Lung (tissue), 12 donors: ENCODE results near the gene ZC3H10. TPM values are rescaled to one million over a fixed set of nuclear protein-coding genes. Genes with fewer than 3 reads are reported as not detected.

Source experiments
- ATAC-seq: fragments of 200-7000 bp; cut with Tn5 transposase; one replicate; pipeline ENCODE4 v1.9.1; 2020; ENCODE audit warnings: moderate number of reproducible peaks; ENCODE audit not compliant: insufficient read depth, low FRiP score
- DNase-seq, 3 donors: peaks; one replicate each; pipeline ENCODE4 v3.0.0-alpha.2; 2013 to 2017
- H3K27ac ChIP-seq, 2 donors: one replicate each; pipeline ENCODE4 v1.5.1; 2013; ENCODE audit warnings: mild to moderate bottlenecking in 2 of 2, moderate library complexity in 2 of 2, control low read depth in 1 of 2, inconsistent platforms in 1 of 2, low read depth in 1 of 2, low read length in 1 of 2
- H3K27me3 ChIP-seq, 3 donors: one replicate each; pipeline ENCODE4 v1.5.1; 2013; ENCODE audit warnings: low read length in 2 of 3; ENCODE audit not compliant: control insufficient read depth in 3 of 3, insufficient read depth in 3 of 3
- H3K36me3 ChIP-seq, 4 donors: one replicate each; pipeline ENCODE4 v1.5.1; 2013; ENCODE audit warnings: low read length in 4 of 4, mild to moderate bottlenecking in 1 of 4, moderate library complexity in 1 of 4; ENCODE audit not compliant: control insufficient read depth in 4 of 4, insufficient read depth in 4 of 4
- H3K4me1 ChIP-seq, 5 donors: one replicate each; pipeline ENCODE4 v1.5.1; 2013; ENCODE audit warnings: low read length in 5 of 5, mild to moderate bottlenecking in 2 of 5, moderate library complexity in 1 of 5; ENCODE audit not compliant: control insufficient read depth in 5 of 5, insufficient read depth in 5 of 5
- H3K4me3 ChIP-seq: one replicate; pipeline ENCODE4 v1.5.1; 2013; ENCODE audit warnings: mild to moderate bottlenecking, control low read depth, moderate library complexity
- H3K9ac ChIP-seq, 2 donors: one replicate each; pipeline ENCODE4 v1.5.1; 2013; ENCODE audit warnings: low read length in 2 of 2, control low read depth in 1 of 2; ENCODE audit not compliant: insufficient read depth in 1 of 2
- H3K9me3 ChIP-seq, 4 donors: one replicate each; pipeline ENCODE4 v1.5.1; 2013; ENCODE audit warnings: low read length in 3 of 4, mild to moderate bottlenecking in 1 of 4, moderate library complexity in 1 of 4; ENCODE audit not compliant: control insufficient read depth in 4 of 4, insufficient read depth in 3 of 4
- CTCF ChIP-seq: IDR thresholded peaks from 2 replicates; pipeline ENCODE4 v1.5.1; 2012; ENCODE audit warnings: mild to moderate bottlenecking; ENCODE audit errors: control extremely low read depth, extremely low read depth
- WGBS, 2 donors: extraction: QIAGEN DNeasy Blood & Tissue Kit; methylation state at CpG; one replicate each; pipeline ENCODE4 v1.1.7; 2013; 5-methylcytosine and 5-hydroxymethylcytosine counted together
- polyA plus RNA-seq, 2 donors: library from polyadenylated mRNA; stranded (reverse); fragments of 200-250 nt; gene quantifications; one replicate each; pipeline ENCODE4 v1.2.1, GENCODE V29; 2013
- total RNA-seq, 2 donors: library from RNA; depleted of rRNA in 1 of 2; stranded (reverse); fragments of >200 nt in 1 of 2; gene quantifications; one replicate each; pipeline ENCODE4 v1.2.1, GENCODE V29; 2014 to 2021
- donor health status: control.
- donor health status: control.
- donor health status: Bipolar disorder and iron deficiency.
- donor health status: healthy.
- donor health status: DM: yes; HTN: yes; CAD: no.

ZC3H10 gene
- total and polyA plus RNA-seq, 4 donors, result 2.5 to 7.9 (median 3.3) TPM

DNA sequence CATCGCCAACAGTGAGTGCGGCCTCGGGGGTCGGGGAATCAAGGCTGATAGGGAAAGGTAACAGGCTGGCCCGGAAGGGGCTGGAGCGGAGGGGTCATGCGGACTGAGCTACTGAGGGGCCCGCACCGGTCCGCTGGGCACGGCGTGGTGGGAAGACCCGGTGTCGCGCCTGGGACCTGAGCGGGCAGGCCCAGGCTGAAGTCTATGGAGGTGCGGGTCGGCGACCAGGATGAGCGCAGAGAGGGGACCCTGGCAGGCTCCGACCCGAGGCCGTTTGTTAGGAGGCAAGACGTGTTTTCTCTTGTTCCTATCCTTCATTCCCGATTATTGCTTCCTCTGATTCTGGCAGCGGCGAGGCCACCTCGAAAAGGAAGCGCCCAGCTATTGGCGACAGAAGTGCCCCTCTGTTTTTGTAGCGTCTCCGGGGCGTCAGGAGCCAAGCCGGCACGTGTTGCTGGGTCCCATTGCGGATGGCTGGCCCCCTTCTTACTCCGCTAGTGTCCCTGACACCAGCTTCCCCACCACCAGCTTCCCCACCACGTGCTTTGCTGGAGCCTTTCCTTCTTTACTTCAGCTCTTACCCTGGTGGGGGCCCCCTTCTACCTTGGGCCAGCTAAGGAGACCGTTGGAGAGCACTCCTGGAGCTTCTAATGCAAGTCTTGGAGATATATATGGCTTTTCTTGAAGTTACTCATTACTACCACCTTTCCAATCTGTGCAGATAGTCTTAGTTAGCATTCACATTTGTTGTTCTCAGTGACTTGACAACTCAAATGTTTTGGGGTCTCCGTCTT is 13.1 kb upstream of the ZC3H10 start:
- peak overlapping the region; percentile 72 for H3K4me3 ChIP-seq
- H3K27me3 ChIP-seq, result no peaks in the 10 kb centered on the region
- WGBS, 2 donors, result 1 to 2% methylated on average over 40 of the region's 40 CpGs
- peak; percentile 4 for ATAC-seq
- no peaks in the 10 kb centered on the region for H3K9me3 ChIP-seq
- H3K36me3 ChIP-seq, result peaks cover 10 to 32% (median 17%) of the 10 kb centered on the region in 4 donors
- no peak for TF ChIP-seq CTCF
- H3K4me1 ChIP-seq, result peaks cover 0 to 18% (median 3%) of the 10 kb centered on the region in 5 donors
- no peak for DNase-seq
- peak overlapping the region; percentile 78 to 90 for H3K27ac ChIP-seq
- H3K9ac ChIP-seq, result peak overlapping the region; percentile 80 to 89

- Histone ChIP-seq H3K27ac (peak overlapping the region in 1 of 2 donors; percentile 90), H3K9me3 (peaks cover 0 to under 1% (median 0%) of the 10 kb centered on the region in 4 donors), H3K4me1 (peaks cover 0 to 18% (median 3%) of the 10 kb centered on the region in 5 donors), H3K4me3 (peak overlapping the region; percentile 72), H3K36me3 (peaks cover 13 to 36% (median 21%) of the 10 kb centered on the region in 4 donors), H3K27me3 (no peaks in the 10 kb centered on the region), H3K9ac (peak overlapping the region; percentile 80 to 89)
- ATAC-seq (no peak), DNase-seq (no peak)
- 27 to 35% methylated on average over 2 of the region's 2 CpGs for WGBS, 2 donors
- TF ChIP-seq CTCF, result no peak
These were observed 12.5 kb upstream of the ZC3H10 start for GRCh38 chr12:56105609-56105902.

DNA sequence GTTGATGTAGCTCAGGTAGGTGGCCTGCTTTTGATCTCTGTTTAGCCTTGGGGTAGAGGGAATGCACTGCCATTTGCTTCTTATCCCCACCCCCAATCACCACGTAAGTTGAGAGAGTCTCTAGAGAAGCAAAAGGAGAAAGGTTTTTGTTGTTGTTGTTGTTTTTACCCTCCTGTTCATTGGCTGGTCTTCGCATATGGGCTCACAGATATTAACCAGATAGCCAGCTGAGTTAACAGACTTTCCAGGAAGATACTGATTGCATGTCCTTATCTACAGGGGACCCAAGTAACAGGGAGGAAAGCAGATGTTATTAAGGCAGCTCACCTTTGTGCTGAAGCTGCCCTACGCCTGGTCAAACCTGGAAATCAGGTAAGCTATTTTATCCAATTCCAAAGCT is 10.8 kb upstream of the ZC3H10 start:
- Histone ChIP-seq H3K4me3 (no peak overlapping the region), H3K9me3 (peaks cover 0 to 2% (median 0%) of the 10 kb centered on the region in 4 donors), H3K27ac (no peak overlapping the region), H3K27me3 (no peaks in the 10 kb centered on the region), H3K4me1 (peaks cover 0 to 18% (median 3%) of the 10 kb centered on the region in 5 donors), H3K36me3 (peaks cover 23 to 49% (median 32%) of the 10 kb centered on the region in 4 donors), H3K9ac (peak overlapping the region in 1 of 2 donors; percentile 32)
- TF ChIP-seq CTCF, result no peak
- WGBS, 2 donors, result 97 to 98% methylated on average over 3 of the region's 3 CpGs
- ATAC-seq, result no peak
- no peak for DNase-seq
